Kidney glomerular epithelial cell (primary cell): ENCODE measurements around the gene HOXB1.
"Not testable (repeated sequence)": the region's sequence is repeated elsewhere in the genome, so short reads cannot be mapped to it uniquely, and the experiment has no call there.

Experiments used
- DNase-seq: peaks from one replicate; lab custom pipeline; 2025; lab: John Stamatoyannopoulos, UW

Gene HOXB1

GRCh38 chr17:48543107-48543853 is 12.5 kb upstream of the HOXB1 start:
- peak; percentile 26 for DNase-seq

GRCh38 chr17:48542698-48543106 is 11.9 kb upstream of the HOXB1 start:
- no peak for DNase-seq

GRCh38 chr17:48542114-48542656 is 11.4 kb upstream of the HOXB1 start:
- DNase-seq = peak; percentile 29

GRCh38 chr17:48541577-48542113 is 10.8 kb upstream of the HOXB1 start:
- peak; percentile 65 for DNase-seq

- DNase-seq = no peak
These were observed 10.3 kb upstream of the HOXB1 start for GRCh38 chr17:48541036-48541576.

- no peak for DNase-seq
These were observed 9.4 kb upstream of the HOXB1 start for GRCh38 chr17:48540213-48540612.

- peak; percentile 92 for DNase-seq
These were observed 8.4 kb upstream of the HOXB1 start for GRCh38 chr17:48539177-48539576.

GRCh38 chr17:48537316-48537715 is 6.5 kb upstream of the HOXB1 start:
- no peak for DNase-seq

GRCh38 chr17:48535793-48536559 is 5.2 kb upstream of the HOXB1 start:
- DNase-seq = not testable (repeated sequence)

GRCh38 chr17:48532261-48532660 is 1.4 kb upstream of the HOXB1 start:
- DNase-seq = no peak

- DNase-seq = no peak
These were observed 464 bp downstream of the HOXB1 start for GRCh38 chr17:48530208-48530886.

- no peak for DNase-seq
These were observed 1.2 kb downstream of the HOXB1 start for GRCh38 chr17:48529683-48530009.

- DNase-seq = peak; percentile 20
These were observed 1.7 kb downstream of the HOXB1 start for GRCh38 chr17:48528936-48529682.

GRCh38 chr17:48528153-48528935 is 2.5 kb downstream of the HOXB1 start:
- no peak for DNase-seq

- DNase-seq = no peak
These were observed 3.3 kb downstream of the HOXB1 start for GRCh38 chr17:48527547-48527932.

GRCh38 chr17:48526608-48527546 is 3.9 kb downstream of the HOXB1 start:
- no peak for DNase-seq

GRCh38 chr17:48523010-48523409 is 7.8 kb downstream of the HOXB1 start:
- DNase-seq = no peak

GRCh38 chr17:48522031-48522653 is 8.7 kb downstream of the HOXB1 start:
- DNase-seq = peak; percentile 68

GRCh38 chr17:48520631-48521079 is 10.2 kb downstream of the HOXB1 start:
- DNase-seq = peak; percentile 39
